ENCODE data around the gene P2RX4. TPM values are rescaled to one million over a fixed set of nuclear protein-coding genes. Genes with fewer than 3 reads are reported as not detected.

Gene P2RX4
- polyA plus RNA-seq, 1 donor (not counting 4 experiments of a cell fraction or from before 2014, with no cell fraction given), result 5.1 TPM

- dilution Hi-C loops (cut with MboI; ENCODE audit: extremely low pct_ligation_motif_present, low sequenced_read_pairs), result no loop called here
- Histone ChIP-seq H4K20me1 (ENCODE audit: control insufficient read depth, extremely low read depth, insufficient read depth, low read length) (no peaks in the 10 kb centered on the region), H3K36me3 (ENCODE audit: control insufficient read depth in 2 of 2, extremely low read depth in 1 of 2, insufficient read depth in 2 of 2, low read length in 2 of 2) (peaks cover 0 to 13% of the 10 kb centered on the region in 2 experiments), H2AFZ (ENCODE audit: control insufficient read depth, low read length) (no peak overlapping the region), H3K9me1 (ENCODE audit: control insufficient read depth, extremely low read depth, insufficient read depth, low read length) (no peaks in the 10 kb centered on the region), H3K79me2 (ENCODE audit: control insufficient read depth, insufficient read depth, low read length) (no peaks in the 10 kb centered on the region), H3K9ac (ENCODE audit: control insufficient read depth, extremely low read depth, insufficient read depth, low read length) (no peak overlapping the region), H3K4me2 (ENCODE audit: control insufficient read depth, extremely low read depth, insufficient read depth, low read depth, low read length) (no peak overlapping the region), H3K4me3 (ENCODE audit: control insufficient read depth in 2 of 3, extremely low read depth in 1 of 3, insufficient read depth in 2 of 3, low read depth in 1 of 3, low read length in 3 of 3) (no peak overlapping the region), H3K4me1 (ENCODE audit: control insufficient read depth, extremely low read depth, insufficient read depth, low read length) (peaks cover 11% of the 10 kb centered on the region), H3K27me3 (ENCODE audit: control insufficient read depth, extremely low read depth, insufficient read depth, low read length) (no peaks in the 10 kb centered on the region), H3K27ac (ENCODE audit: control insufficient read depth, insufficient read depth, low read length) (no peak overlapping the region), H3K9me3 (ENCODE audit: control insufficient read depth, low read depth, low read length) (no peaks in the 10 kb centered on the region)
- no peak for TF ChIP-seq EZH2 (IDR thresholded peaks at IDR 0.05; ENCODE audit: low read length)
- TF ChIP-seq CTCF (optimal IDR thresholded peaks at IDR 0.05 in 1 of 3, IDR thresholded peaks at IDR 0.05 in 1 of 3, conservative IDR thresholded peaks at IDR 0.05 in 1 of 3; ENCODE audit: extremely low read depth in 1 of 3, insufficient read depth in 2 of 3, low read length in 3 of 3), result no peak
- DNase-seq (ENCODE audit: low read depth, low spot score) (no peak), FAIRE-seq (no peak)
Measured at GRCh38 chr12:121278169-121279070, 68.5 kb downstream of the P2RX4 start.

- no peak overlapping the region for H3K9ac ChIP-seq (ENCODE audit: control insufficient read depth, extremely low read depth, insufficient read depth, low read length)
- H2AFZ ChIP-seq (ENCODE audit: control insufficient read depth, low read length), result no peak overlapping the region
- no peaks in the 10 kb centered on the region for H3K9me3 ChIP-seq (ENCODE audit: control insufficient read depth, low read depth, low read length)
- H3K4me2 ChIP-seq (ENCODE audit: control insufficient read depth, extremely low read depth, insufficient read depth, low read depth, low read length), result no peak overlapping the region
- H3K4me1 ChIP-seq (ENCODE audit: control insufficient read depth, extremely low read depth, insufficient read depth, low read length), result peaks cover 11% of the 10 kb centered on the region
- no peaks in the 10 kb centered on the region for H4K20me1 ChIP-seq (ENCODE audit: control insufficient read depth, extremely low read depth, insufficient read depth, low read length)
- peaks cover 0 to 11% of the 10 kb centered on the region in 2 experiments for H3K36me3 ChIP-seq (ENCODE audit: control insufficient read depth in 2 of 2, extremely low read depth in 1 of 2, insufficient read depth in 2 of 2, low read length in 2 of 2)
- no peak overlapping the region for H3K4me3 ChIP-seq (ENCODE audit: control insufficient read depth in 2 of 3, extremely low read depth in 1 of 3, insufficient read depth in 2 of 3, low read depth in 1 of 3, low read length in 3 of 3)
- no peak overlapping the region for H3K27ac ChIP-seq (ENCODE audit: control insufficient read depth, insufficient read depth, low read length)
- no peaks in the 10 kb centered on the region for H3K9me1 ChIP-seq (ENCODE audit: control insufficient read depth, extremely low read depth, insufficient read depth, low read length)
- DNase-seq (ENCODE audit: low read depth, low spot score), result no peak
- FAIRE-seq, result no peak
- dilution Hi-C loops (cut with MboI; ENCODE audit: extremely low pct_ligation_motif_present, low sequenced_read_pairs), result no loop called here
- no peaks in the 10 kb centered on the region for H3K79me2 ChIP-seq (ENCODE audit: control insufficient read depth, insufficient read depth, low read length)
- TF ChIP-seq EZH2 (IDR thresholded peaks at IDR 0.05; ENCODE audit: low read length) (no peak), CTCF (optimal IDR thresholded peaks at IDR 0.05 in 1 of 3, IDR thresholded peaks at IDR 0.05 in 1 of 3, conservative IDR thresholded peaks at IDR 0.05 in 1 of 3; ENCODE audit: extremely low read depth in 1 of 3, insufficient read depth in 2 of 3, low read length in 3 of 3) (no peak)
- no peaks in the 10 kb centered on the region for H3K27me3 ChIP-seq (ENCODE audit: control insufficient read depth, extremely low read depth, insufficient read depth, low read length)
Measured at GRCh38 chr12:121279071-121279375, 69.1 kb downstream of the P2RX4 start.

Measured in keratinocyte (primary cell).